HL-60/S4 treated with retinoic acid at 250 ng/mL for 4 days and 3 days (cell line): Measurements from ENCODE around the gene FUT3.

Experiments
- in situ Hi-C: fragments of 300-500 bp; cut with MboI; formaldehyde crosslinking; loops from 2 replicates; pipeline ENCODE4 v1.7.0; 2022; ENCODE audit warnings: low sequenced_read_pairs

The FUT3 gene

DNA sequence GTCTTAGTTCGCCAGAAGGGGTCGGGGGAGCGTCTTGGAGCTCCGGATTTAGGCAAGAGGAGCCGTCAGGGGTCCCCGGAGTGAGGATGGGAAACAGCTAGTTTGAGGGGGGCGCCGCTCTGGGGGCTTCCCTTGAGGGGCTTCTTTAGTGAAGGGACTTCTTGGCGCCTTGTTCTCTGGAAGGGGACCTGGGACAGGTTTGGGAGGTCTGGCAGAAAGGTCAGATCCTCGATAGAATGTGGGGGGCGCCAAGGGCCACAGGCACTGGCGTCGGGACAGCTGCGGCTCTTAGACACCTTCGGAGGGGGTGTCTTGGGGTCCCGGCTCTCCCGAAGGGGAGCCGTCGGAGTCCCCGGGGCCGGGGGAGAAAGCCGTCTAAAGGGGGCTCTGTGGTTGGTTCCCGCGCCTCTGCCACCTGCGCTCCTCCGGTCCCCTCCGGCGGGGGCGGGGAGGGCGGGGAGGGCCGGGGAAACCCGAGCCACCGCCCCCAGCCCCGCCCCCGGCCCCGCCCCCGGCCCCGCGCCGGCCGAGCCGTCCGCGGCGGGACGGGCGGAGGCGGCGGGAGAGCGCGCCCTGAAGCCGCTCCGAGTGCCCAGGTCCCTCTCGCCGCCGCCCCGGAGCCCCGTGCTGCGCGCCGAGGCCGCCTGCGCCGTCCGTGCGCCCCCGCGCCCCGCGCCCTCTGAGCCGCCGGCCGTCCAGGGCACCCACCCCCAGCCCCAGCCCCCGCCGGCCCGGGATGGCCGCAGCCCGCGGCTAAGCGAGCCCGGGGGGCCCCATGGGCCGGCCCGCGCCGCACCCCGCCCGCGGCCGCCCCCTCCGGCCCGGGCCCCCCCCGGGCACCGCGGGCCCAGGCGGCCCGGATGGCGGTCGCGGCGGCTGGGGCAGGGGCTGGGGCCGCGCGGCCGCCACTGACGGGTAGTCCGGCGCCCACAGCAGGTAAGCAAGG is 46.5 kb downstream of the FUT3 start, which contains the start of gene NRTN:
Gene NRTN (plus strand): TSS at position 552 of the 946 bp plus-strand sequence. CDS start 19,099 bp downstream, outside the sequence.
- in situ Hi-C loops = loop anchor here (10.0 kb wide), 1 partner anchor 220 kb away; no protein-coding TSS in a partner anchor

- in situ Hi-C loops = loop anchor here (10.0 kb wide), 1 partner anchor 221 kb away; no protein-coding TSS in a partner anchor
Measured at GRCh38 chr19:5803752-5804515, 47.3 kb downstream of the FUT3 start.

- in situ Hi-C loops = loop anchor here (10.0 kb wide), 1 partner anchor 221 kb away; no protein-coding TSS in a partner anchor
Measured at GRCh38 chr19:5803441-5803751, 47.9 kb downstream of the FUT3 start.

DNA sequence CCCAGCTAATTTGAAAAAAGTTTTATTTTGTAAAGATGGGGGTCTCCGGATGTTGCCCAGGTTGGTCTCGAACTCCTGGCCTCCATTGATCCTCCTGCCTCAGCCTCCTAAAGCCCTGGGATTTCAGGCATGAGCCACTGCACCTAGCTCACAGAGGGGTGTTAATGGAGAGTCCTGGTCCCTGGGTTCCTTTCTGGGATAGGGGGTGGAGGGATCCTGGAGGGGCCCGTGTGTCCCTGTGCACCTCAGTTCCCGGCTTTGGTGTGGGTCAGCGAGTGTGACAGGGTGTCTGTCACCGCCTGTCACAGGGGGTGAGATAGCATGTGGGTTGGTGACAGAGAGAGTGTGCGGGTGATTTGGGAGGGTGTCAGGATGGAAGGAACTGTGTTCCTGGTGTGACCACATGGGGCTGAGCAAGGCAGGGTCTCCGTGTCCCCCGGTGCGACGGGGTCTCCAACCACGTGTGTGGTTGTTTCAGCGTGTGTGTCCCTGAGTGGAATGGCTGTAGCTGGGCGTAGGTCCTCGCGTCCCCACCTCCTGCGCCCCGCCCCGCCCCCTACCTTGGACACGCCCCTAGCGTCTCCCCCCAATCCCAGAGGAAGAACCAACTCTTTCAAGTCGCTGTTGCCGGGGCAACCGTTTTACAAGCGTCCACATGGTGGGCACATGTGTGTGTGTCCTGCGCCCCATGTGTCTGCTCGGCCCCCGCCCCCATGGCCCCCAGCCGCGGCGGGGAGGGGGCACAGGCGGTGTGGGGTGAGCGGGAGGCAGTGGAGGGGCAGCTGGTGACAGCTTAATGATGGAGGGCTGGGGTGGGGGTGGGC is 49.2 kb downstream of the FUT3 start:
- in situ Hi-C loops = loop anchor here (10.0 kb wide), 1 partner anchor 223 kb away; no protein-coding TSS in a partner anchor

- in situ Hi-C loops = loop anchor here (10.0 kb wide), 1 partner anchor 224 kb away; no protein-coding TSS in a partner anchor
Measured at GRCh38 chr19:5800361-5801270, 50.6 kb downstream of the FUT3 start.

DNA sequence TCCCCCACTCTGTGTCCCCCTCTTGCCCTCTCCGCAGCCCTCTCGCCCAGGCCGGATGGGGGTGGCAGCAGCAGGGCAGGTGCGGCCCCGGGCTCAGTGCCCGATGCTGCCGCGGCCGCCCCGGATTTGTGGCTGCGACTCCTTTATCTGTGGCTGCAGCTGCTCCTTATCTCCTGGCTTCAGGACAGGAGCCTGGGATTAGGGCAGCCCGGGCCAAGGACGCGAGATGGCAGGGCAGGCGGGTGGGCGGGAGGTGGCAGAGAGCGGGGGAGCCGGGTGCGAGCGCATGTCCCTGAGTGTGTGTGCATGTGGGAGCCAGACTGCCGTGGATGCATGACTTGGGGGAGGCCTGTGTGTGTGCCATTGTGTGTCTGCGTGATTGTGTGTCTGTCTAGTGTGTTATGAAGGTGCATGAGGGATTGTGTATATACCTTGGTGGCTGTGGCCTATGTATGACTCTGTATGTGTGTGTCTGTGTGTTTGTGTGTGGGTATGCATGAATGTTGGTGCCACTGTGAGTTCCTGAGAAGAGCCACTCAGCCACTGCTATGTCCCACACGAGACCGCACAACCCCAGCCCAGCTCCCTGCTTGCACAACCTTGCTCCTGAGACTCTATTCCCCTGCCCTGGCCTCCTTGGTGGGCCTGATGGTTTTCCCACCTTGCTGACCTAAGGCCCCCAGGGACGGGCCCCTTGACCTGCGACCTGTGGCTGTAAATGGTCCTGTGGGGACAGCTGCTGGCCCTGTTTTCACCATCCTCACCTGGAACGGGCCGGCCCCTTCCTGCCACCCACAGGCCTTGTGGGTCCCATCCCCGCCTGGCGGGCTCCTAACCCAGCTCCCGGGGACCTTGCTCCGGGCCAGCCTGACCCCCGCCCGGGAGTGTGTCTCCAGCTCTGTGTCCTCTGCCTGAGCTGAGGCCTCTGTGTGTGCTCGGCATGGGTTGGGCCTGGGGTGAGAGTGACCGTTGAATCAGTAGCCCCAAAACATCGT is 51.7 kb downstream of the FUT3 start:
- in situ Hi-C loops = loop anchor here (10.0 kb wide), 1 partner anchor 225 kb away; no protein-coding TSS in a partner anchor

DNA sequence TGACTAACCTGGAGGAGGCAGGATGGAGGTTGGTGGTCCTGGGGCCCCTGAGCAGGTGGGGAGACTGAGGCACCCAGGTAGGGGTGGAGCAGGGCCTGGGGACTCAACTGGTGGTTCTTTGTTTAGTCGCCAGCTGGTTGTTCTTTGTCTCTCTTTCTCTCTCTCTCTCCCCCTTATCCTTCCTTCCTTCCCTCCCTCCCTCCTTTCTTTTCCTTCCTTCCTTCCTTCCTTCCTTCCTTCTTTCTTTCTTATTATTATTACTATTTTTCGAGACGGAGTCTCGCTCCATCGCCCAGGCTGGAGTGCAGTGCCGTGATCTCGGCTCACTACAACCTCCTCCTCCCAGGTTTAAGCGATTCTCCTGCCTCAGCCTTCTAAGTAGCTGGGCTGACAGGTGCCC is 53.0 kb downstream of the FUT3 start:
- in situ Hi-C loops = no loop called here

DNA sequence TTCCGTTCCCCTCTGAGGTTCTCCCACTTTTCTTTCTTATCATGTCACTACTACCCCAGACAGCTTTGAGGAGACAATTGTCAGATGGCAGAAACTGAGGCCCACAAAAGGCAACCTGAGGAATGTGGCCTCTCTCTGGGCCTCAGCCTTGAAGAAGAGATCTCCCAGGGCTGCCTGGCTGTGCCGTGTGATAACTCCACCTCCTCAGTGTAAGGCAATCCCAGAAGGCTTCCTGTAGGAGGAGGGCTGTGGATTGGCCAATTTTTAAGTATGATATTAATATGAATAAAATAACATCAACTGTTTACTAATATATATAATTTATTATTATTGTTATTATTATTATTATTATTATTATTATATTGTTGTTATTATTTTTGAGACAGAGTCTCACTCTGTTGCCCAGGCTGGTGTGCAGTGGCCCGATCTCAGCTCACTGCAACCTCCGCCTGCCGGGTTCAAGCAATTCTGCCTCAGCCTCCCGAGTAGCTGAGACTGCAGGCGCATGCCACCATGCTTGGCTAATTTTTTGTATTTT is 55.8 kb downstream of the FUT3 start:
- in situ Hi-C loops = no loop called here

- in situ Hi-C loops = no loop called here
Measured at GRCh38 chr19:5793188-5793587, 58.1 kb downstream of the FUT3 start.
